GM21381 (cell line): ENCODE results near the gene LRRN2.
"Not testable (repeated sequence)": the region's sequence is repeated elsewhere in the genome, so short reads cannot be mapped to it uniquely, and the experiment has no call there.

Source experiments
- ATAC-seq: cut with Tn5 transposase; IDR thresholded peaks from one replicate; pipeline ENCODE4 v1.9.1; 2021; ENCODE audit warnings: mild to moderate bottlenecking, moderate library complexity; ENCODE audit not compliant: unreplicated experiment

LRRN2 gene

GRCh38 chr1:204577794-204578478 is 107.6 kb downstream of the LRRN2 start:
- ATAC-seq, result no peak

DNA sequence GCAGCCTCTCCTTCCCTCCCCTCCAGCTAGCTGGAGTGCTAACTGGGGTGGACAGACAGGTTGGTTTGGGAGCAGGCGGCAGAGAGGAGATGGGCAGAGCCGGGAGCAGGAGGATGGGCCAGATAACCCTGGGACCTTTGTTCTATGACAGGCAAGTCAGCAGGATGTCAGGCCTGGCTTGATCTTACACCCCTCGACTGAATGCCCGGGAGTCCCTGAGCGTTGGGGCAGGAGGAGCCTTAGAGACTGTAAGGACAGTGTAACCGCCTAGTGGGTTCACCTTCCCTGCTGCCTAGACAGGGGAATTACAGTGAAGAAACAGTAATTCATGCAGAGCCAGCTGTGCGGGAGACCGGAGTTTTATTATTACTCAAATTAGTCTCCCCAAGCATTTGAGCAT is 109.1 kb downstream of the LRRN2 start:
- ATAC-seq, result no peak

GRCh38 chr1:204575221-204576190 is 110.0 kb downstream of the LRRN2 start:
- ATAC-seq, result no peak

- no peak for ATAC-seq
Observed at GRCh38 chr1:204574865-204575163, 110.7 kb downstream of the LRRN2 start.

DNA sequence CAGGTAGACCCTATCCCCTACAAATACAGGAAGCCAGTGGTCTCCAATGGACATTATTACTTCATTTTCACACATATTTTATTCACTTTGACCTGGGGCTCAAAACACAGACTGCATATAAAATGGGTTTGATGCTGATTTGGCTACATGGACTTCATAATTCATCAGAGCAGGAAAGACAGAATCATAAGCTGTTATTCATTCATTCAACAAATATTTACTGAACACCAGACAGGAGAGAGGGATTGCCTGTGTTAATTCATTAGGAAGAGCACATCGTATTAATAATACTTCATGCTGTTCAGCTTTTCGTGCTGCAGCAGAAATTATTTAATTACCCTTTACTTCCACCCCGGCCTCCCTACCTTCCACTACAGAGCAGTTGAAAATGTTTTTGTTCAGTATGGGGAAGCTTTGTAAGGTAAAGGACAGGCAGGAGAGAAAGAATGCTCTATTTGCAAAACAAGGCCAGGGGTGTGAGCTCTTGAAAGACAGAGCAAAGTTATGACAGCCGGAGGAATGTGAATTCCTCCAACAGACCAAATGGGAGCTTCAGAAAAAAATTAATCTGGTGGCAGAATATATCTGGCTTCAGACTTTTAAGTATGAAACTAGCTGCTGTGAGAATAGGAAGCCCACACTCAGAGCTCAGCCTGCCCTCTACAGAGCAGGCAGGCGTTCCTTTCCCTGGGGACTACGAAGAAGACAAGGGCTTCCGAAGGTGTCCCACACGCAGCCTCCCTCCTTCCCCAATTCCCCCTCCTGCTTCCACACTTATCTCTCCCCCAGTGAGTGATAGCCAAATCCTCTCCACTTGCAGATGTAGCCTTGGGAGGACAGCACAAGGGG is 111.3 kb downstream of the LRRN2 start:
- ATAC-seq, result no peak

- ATAC-seq, result no peak
Observed at GRCh38 chr1:204572923-204573922, 112.3 kb downstream of the LRRN2 start.

- ATAC-seq, result no peak
Observed at GRCh38 chr1:204571631-204572030, 113.9 kb downstream of the LRRN2 start.

DNA sequence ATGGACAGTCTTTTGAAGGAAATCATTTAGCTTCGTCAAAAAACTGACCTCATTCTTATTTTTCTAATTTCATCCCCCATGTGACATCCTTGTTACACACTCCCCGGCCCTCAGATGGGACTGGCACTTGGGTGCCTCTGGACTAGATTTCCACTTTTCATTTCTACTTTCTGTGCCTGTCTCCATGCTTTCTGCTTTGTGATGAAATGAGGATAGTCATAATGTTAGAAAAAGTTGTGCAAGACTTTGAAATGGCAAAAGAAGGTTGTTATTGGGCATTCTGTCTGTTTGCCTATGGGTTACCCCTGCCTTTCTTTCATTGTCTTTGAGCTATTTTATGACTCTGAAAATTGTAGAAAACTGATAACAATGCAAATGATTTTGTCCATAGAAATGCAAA is 114.4 kb downstream of the LRRN2 start:
- no peak for ATAC-seq

- not testable (repeated sequence) for ATAC-seq
Observed at GRCh38 chr1:204570021-204570420, 115.5 kb downstream of the LRRN2 start.

GRCh38 chr1:204569478-204569877 is 116.1 kb downstream of the LRRN2 start:
- ATAC-seq, result no peak

- ATAC-seq, result no peak
Observed at GRCh38 chr1:204568576-204569315, 116.8 kb downstream of the LRRN2 start.
